ENCODE data around the gene ZMIZ2.
"Not testable (repeated sequence)": the region's sequence is repeated elsewhere in the genome, so short reads cannot be mapped to it uniquely, and the experiment has no call there.

ZMIZ2 gene

DNA sequence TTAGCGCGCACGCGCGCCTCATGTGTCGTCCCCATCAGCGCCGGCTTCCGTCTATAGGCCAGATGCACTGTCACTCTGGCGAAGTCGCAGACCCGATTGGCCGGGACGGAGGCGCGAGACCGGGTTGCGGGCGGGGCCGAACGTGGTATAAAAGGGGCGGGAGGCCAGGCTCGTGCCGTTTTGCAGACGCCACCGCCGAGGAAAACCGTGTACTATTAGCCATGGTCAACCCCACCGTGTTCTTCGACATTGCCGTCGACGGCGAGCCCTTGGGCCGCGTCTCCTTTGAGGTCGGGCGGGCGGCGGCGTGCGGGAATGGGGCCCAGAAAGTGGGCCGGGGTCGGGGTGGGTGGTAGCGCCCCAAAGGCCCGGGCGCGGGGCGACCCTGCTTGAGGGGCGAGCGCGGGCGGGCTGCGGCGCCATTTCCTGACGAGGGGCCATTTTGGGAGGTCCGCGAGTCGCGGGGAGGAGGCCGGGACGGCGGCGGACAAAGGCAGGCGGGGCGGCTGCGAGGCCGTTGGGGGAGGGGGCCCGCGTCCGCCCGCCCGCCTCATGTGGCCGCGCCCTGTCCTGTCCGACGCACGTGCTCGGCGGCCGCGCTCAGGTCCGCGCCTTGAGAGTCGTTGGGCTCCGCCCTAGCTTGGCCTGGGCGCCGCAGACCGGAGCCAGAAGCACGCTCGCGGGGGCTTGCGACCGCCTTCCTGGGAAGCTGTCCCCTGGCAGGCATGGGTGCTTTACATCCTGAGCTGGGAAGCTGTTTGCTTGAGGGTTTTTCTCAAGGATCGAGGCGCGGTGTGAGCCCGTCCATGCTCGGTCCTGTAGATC is 48.1 kb downstream of the ZMIZ2 start, which contains the start of gene PPIA:
TSS of gene PPIA (plus strand) at position 178 of the 825 bp plus-strand sequence. CDS start at position 222, 44 bp downstream.
- peak; percentile 100 for DNase-seq (ENCODE audit: extremely low spot score, insufficient read length, low read depth)
- FAIRE-seq = peak; percentile 85

DNA sequence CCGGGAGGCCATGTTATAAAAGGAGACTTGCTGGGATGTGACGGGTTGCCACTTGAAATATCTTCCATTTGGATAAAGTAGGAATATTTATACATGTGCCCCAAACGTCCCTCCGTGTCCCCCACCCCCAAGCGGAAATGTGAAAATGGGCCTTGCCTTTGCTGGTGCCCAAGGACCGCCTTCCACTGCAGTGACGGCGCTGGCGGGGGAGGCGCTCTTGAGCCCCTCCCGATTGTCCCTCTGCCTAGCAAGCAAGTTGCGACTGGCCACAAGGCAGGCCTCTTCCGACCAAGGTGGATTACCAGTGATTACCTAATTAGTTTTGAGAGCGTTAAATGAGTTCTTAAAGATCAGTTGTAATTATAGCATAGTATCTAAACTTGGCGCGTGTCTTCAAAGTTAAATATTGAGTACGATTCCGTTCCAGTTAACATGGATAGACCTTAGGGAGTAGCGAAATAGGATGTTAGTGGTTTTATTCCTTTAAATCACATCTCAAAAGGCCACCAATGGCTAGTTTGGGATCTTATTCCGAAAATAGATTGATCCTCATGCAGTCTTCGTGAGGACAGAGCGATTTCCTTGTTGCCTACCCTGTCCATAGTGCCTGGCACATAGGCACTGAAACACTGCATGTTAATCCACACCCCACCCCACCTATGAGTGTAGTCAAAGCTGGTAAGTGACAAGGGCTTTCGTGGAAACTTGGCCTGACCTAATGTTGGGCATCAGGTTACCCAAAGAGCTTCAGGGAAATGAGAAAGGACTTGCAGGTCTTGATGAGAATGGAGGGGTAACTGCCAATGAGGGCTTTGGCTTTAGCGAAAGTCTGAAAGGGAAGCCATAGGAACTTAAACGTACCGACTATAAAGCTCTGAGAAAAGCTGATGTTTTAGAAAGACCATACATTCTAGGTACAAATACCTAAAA is 48.9 kb downstream of the ZMIZ2 start:
- FAIRE-seq = peak; percentile 83
- peak; percentile 58 for DNase-seq (ENCODE audit: extremely low spot score, insufficient read length, low read depth)

DNA sequence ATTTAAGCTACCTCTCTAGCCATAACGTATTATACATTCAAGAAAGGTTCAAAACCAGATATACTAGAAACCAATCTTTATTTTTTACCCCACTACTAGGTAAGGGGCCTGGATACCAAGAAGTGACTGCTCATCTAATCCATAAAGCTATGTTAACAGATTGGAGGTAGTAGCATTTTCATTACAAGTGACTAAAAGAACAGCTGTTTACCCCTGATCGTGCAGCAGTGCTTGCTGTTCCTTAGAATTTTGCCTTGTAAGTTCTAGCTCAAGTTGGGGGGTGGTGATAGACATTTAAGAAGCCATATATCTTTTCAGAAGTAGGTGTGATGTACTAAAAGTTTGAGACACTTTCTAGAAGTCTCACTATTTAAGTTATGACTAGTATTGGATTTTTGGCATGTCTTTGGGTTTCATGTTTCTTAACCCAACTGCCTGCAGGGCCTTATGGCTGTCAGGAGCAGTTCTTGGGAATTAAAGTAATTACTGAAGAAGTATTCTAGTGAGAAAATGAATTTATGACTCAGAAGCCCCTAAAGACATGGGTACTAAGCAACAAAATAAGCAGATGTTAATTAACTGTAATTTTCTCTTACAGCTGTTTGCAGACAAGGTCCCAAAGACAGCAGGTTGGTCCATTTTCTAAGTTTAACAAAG is 50.1 kb downstream of the ZMIZ2 start:
- DNase-seq (ENCODE audit: extremely low spot score, insufficient read length, low read depth) (no peak), FAIRE-seq (no peak)

DNA sequence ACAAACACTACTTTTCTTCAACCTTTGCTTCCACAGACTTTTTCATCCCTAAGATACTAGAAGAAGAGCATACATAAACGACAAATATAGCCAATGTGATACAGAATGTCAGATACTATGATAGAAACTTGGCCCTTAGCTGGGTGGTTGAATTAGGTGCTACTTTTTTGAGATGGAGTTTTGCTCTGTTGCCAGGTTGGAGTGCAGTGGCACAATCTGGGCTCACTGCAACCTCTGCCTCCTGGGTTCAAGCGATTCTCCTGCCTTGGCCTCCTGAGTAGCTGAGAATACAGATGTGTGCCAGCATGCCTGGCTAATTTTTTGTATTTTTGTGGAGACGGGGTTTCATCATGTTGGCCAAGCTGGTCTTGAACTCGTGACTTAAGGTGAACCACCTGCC is 51.3 kb downstream of the ZMIZ2 start:
- FAIRE-seq (no peak), DNase-seq (ENCODE audit: extremely low spot score, insufficient read length, low read depth) (no peak)

DNA sequence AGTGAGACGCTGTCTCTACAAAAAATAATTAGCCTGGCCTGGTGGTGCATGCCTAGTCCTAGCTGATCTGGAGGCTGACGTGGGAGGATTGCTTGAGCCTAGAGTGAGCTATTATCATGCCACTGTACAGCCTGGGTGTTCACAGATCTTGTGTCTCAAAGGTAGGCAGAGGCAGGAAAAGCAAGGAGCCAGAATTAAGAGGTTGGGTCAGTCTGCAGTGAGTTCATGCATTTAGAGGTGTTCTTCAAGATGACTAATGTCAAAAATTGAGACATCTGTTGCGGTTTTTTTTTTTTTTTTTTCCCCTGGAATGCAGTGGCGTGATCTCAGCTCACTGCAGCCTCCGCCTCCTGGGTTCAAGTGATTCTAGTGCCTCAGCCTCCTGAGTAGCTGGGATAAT is 53.2 kb downstream of the ZMIZ2 start:
- FAIRE-seq (no peak), DNase-seq (ENCODE audit: extremely low spot score, insufficient read length, low read depth) (no peak)

DNA sequence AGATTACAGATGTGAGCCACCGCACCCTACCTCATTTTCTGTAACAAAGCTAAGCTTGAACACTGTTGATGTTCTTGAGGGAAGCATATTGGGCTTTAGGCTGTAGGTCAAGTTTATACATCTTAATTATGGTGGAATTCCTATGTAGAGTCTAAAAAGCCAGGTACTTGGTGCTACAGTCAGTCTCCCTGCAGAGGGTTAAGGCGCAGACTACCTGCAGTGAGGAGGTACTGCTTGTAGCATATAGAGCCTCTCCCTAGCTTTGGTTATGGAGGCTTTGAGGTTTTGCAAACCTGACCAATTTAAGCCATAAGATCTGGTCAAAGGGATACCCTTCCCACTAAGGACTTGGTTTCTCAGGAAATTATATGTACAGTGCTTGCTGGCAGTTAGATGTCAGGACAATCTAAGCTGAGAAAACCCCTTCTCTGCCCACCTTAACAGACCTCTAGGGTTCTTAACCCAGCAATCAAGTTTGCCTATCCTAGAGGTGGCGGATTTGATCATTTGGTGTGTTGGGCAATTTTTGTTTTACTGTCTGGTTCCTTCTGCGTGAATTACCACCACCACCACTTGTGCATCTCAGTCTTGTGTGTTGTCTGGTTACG is 53.9 kb downstream of the ZMIZ2 start:
- DNase-seq (ENCODE audit: extremely low spot score, insufficient read length, low read depth) (no peak), FAIRE-seq (no peak)

DNA sequence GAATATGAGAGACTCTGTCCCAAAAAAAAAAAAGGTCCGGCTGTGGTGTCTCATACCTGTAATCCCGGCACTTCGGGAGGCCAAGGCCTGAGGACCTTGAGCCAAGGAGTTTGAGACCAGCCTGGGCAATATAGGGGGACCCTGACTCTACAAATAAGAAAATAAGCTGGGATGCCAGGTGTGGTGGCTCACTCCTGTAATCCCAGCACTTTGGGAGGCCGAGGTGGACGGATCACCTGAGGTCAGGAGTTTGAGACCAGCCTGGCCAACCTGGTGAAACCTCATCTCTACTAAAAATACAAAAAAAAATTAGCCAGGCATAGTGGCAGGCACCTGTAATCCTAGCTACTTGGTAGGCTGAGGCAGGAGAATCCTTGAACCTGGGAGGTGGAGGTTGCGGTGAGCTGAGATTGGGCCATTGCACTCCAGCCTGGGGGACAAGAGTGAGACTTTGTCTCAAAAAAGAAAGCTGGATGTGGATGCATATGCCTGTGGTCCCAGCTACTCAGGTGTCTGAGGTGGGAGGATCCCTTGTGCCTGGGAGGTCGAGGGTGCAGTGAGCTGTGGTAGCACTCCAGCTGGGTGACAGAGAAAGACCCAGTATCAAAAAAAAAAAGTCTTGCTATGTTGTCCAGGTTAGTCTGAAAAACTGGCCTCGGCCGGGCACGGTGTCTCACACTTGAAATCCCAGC is 55.3 kb downstream of the ZMIZ2 start:
- FAIRE-seq; DNase-seq (ENCODE audit: extremely low spot score, insufficient read length, low read depth): not testable (repeated sequence)

DNA sequence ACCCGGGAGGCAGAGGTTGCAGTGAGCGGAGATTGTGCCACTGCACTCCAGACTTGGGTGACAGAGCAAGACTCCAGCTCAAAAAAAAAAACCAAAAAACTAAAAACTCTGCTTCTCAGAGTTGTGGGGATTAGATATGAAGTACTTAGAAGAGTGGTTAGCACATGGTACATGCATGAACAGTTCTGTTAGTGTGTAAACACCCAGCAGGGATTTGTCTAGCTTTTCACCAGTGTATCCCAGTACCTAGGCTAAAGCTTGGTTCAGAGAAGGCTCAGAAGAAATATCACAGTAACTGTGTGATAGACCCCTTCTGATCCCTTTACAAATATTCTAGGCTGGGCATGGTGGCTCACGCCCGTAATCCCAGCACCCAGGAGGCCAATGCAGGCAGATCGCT is 57.3 kb downstream of the ZMIZ2 start:
- no peak for FAIRE-seq
- no peak for DNase-seq (ENCODE audit: extremely low spot score, insufficient read length, low read depth)

DNA sequence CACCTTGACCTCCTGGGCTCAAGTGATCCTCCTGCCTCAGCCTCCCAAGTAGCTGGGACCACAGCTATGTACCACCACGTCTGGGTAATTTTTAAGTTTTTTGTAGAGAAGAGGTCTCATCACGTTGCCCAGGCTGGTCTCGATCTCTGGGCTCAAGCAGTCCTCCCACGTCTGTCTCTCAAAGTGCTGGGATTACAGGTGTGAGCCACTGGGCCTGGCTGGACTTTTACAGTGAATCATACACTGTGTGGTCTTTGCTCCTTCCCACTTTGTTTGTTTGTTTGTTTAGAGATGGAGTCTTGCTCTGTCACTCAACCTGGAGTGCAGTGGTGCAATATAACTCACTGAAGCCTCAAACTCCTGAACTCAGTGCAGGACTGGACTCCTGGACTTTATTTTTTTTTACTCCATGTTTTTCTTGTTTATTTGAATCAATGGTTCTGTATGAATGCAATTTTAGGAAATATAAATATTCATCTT is 60.3 kb downstream of the ZMIZ2 start:
- DNase-seq (ENCODE audit: extremely low spot score, insufficient read length, low read depth) (no peak), FAIRE-seq (no peak)

DNA sequence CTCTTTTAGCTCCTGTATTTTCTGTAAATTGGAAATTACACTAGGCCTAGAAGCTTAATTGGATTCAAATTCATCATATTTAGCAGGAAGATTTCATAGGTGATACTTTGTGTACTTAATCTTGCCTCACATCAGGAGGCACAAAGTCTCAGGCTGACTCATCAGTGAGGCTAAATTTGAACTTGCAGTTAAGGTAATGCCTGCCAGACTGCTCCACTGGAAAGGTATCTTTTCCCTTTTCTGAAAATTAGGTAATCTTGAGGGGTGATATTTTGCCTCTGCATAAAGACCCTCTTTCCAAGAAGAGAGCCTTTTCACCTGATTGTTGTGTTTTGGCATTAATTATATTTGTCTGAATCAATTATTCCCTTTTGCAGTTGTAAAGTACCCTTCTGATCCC is 62.4 kb downstream of the ZMIZ2 start:
- no peak for DNase-seq (ENCODE audit: extremely low spot score, insufficient read length, low read depth)
- FAIRE-seq = no peak

DNA sequence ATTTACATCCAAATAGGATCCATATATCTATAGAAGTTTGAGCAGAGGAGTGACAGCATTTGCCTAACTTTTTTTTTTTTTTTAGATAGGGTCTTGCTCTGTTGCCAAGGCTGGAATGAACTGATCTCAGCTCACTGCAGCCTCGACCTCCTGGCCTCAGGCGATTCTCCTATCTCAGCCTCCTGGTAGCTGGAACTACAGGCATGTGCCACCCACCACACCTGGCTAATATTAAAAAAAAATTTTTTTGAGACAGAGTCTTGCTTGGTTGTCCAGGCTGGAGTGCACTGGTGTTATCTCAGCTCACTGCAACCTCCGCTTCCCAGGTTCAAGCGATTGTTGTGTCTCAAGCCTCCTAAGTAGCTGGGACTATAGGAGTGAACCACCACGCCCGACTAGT is 62.9 kb downstream of the ZMIZ2 start:
- no peak for FAIRE-seq
- no peak for DNase-seq (ENCODE audit: extremely low spot score, insufficient read length, low read depth)

DNA sequence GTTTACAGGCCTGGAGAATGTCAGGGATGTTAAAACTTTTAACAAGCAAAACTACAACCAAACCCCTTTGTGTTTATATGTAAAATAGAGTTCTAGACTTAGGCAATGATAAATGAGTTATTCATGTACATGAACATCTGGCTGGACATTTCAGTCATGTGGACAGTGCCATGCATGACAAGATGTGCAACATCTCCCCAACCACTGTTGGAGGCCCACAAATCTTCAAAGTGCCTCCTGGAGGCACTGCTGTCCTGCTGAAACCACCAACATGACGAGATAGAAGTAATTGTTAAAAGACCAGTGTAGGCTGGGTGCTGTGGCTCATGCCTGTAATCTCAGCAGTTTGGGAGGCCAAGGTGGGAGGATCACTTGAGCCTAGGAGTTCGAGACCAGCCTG is 66.3 kb downstream of the ZMIZ2 start:
- DNase-seq (ENCODE audit: extremely low spot score, insufficient read length, low read depth) (no peak), FAIRE-seq (no peak)

DNA sequence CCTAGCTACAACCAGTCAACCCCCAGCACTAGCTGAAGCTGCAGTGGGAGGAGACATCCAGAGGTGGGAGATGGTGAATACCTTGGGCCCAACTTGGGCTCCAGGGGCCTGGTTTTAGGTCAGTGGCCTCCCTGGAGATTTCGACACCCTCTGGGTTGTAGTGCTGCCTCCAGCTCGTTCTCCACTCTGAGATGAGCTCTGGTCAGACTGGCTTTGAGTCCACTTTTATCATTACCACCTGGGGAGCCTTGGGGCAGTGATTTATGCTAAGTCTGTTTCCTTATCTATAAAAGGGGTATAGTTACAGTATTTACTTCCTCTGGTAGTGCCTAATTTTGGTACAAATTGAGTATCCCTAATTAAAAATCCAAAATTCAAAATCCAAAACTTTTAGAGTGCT is 70.6 kb downstream of the ZMIZ2 start:
- FAIRE-seq (no peak), DNase-seq (ENCODE audit: extremely low spot score, insufficient read length, low read depth) (no peak)
